ENCODE data around the gene GCNT1. TPM values are rescaled to one million over a fixed set of nuclear protein-coding genes. Genes with fewer than 3 reads are reported as not detected.

The GCNT1 gene
- total RNA-seq, 2 donors from 2014 or later: 36.5 to 59.9 TPM

- Histone ChIP-seq H3K4me3 (no peak overlapping the region), H3K27me3 (no peaks in the 10 kb centered on the region), H3K36me3 (no peaks in the 10 kb centered on the region), H3K9ac (ENCODE audit: low read depth in 2 of 2, low read length in 2 of 2) (no peak overlapping the region), H3K27ac (no peak overlapping the region), H3K4me1 (no peaks in the 10 kb centered on the region), H3K9me3 (no peaks in the 10 kb centered on the region)
- DNase-seq: no peak
- TF ChIP-seq CTCF (IDR thresholded peaks at IDR 0.05): no peak
- intact Hi-C loops (cut with DNase I): no loop called here
Measured at GRCh38 chr9:76552181-76552580, 93.2 kb downstream of the GCNT1 start.

DNA sequence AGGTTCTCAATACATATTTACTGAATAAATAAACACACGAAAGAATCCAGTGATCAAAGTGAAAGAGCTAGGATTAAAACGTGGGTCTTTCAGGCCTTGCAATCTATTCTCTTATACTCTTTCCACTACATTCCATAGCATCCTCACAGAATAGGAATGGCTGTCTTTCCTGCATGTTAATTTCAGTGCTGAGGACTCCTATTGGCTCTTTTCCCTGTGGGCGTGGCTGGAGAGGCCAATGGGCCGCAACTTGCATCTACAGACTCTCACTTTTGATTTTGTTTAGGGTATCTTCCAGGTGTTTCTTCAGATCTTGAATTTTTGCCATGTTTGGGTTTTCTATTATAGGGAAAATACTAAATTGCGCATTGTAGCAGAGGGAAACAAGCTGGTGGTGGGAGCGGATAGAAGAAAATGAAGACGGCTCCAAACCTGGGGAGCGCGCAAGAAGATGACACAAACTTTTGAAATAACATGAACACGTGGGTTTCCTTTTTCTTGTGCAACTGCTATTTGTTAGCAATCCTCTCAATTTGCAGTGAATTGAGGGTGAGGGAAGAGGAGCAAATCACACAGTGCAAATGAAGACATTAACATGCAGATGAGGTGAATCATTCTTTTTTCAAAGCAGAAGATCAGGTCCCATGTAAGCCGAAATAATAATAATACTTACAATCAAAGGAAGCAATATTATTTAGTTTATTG lies 93.9 kb downstream of the GCNT1 start:
- H3K4me3 ChIP-seq: no peak overlapping the region
- H3K9me3 ChIP-seq: no peaks in the 10 kb centered on the region
- TF ChIP-seq CTCF (IDR thresholded peaks at IDR 0.05): no peak
- no peaks in the 10 kb centered on the region for H3K4me1 ChIP-seq
- H3K36me3 ChIP-seq: no peaks in the 10 kb centered on the region
- no peak for DNase-seq
- H3K27me3 ChIP-seq: no peaks in the 10 kb centered on the region
- intact Hi-C loops (cut with DNase I): no loop called here
- no peak overlapping the region for H3K27ac ChIP-seq
- no peak overlapping the region for H3K9ac ChIP-seq (ENCODE audit: low read depth in 2 of 2, low read length in 2 of 2)

GRCh38 chr9:76553680-76554079 lies 94.7 kb downstream of the GCNT1 start:
- no peak overlapping the region for H3K27ac ChIP-seq
- H3K27me3 ChIP-seq: no peaks in the 10 kb centered on the region
- no peak overlapping the region for H3K9ac ChIP-seq (ENCODE audit: low read depth in 2 of 2, low read length in 2 of 2)
- no peaks in the 10 kb centered on the region for H3K9me3 ChIP-seq
- DNase-seq: no peak
- intact Hi-C loops (cut with DNase I): no loop called here
- no peak overlapping the region for H3K4me3 ChIP-seq
- TF ChIP-seq CTCF (IDR thresholded peaks at IDR 0.05): no peak
- H3K4me1 ChIP-seq: no peaks in the 10 kb centered on the region
- H3K36me3 ChIP-seq: no peaks in the 10 kb centered on the region

Other genes starting within 250 kb of the GCNT1 start
- gene RFK, start 64.8 kb upstream of the GCNT1 start, total RNA-seq: 10 to 100 TPM; 28.1 to 59.4 TPM